ENCODE results near the gene PSMB4.
"Not testable (repeated sequence)": the region's sequence is repeated elsewhere in the genome, so short reads cannot be mapped to it uniquely, and the experiment has no call there.

PSMB4 gene

GRCh38 chr1:151386002-151386401 is 13.4 kb upstream of the PSMB4 start:
- TF ChIP-seq SPI1 (IDR thresholded peaks at IDR 0.05; ENCODE audit: borderline replicate concordance, low read depth) (no peak), REST (IDR thresholded peaks at IDR 0.05; ENCODE audit: insufficient replicate concordance, low read depth) (no peak), CTCF (IDR thresholded peaks at IDR 0.05; ENCODE audit: insufficient read depth, low read length) (no peak), GABPA (IDR thresholded peaks at IDR 0.05; ENCODE audit: low read depth) (no peak), POLR2AphosphoS5 (IDR thresholded peaks at IDR 0.05; ENCODE audit: low read depth) (no peak)
- DNase-seq (ENCODE audit: low read depth in 1 of 2, low spot score in 1 of 2): no peak
- no peak overlapping the region for H3K4me3 ChIP-seq (replicated peaks; ENCODE audit: insufficient read depth, low read length)
- no peak overlapping the region for H3K27ac ChIP-seq (replicated peaks)
- no peaks in the 10 kb centered on the region for H3K27me3 ChIP-seq (ENCODE audit: insufficient read depth, poor library complexity, severe bottlenecking)

GRCh38 chr1:151390221-151391078 is 8.9 kb upstream of the PSMB4 start:
- not testable (repeated sequence) for DNase-seq (ENCODE audit: low read depth in 1 of 2, low spot score in 1 of 2); H3K27me3 ChIP-seq (ENCODE audit: insufficient read depth, poor library complexity, severe bottlenecking); H3K27ac ChIP-seq (replicated peaks); H3K4me3 ChIP-seq (replicated peaks; ENCODE audit: insufficient read depth, low read length)

- no peak overlapping the region for H3K27ac ChIP-seq (replicated peaks)
- DNase-seq (ENCODE audit: low read depth in 1 of 2, low spot score in 1 of 2): no peak
- H3K4me3 ChIP-seq (replicated peaks; ENCODE audit: insufficient read depth, low read length): no peak overlapping the region
- H3K27me3 ChIP-seq (ENCODE audit: insufficient read depth, poor library complexity, severe bottlenecking): no peaks in the 10 kb centered on the region
- TF ChIP-seq POLR2AphosphoS5 (IDR thresholded peaks at IDR 0.05; ENCODE audit: low read depth) (no peak), GABPA (IDR thresholded peaks at IDR 0.05; ENCODE audit: low read depth) (no peak), SPI1 (IDR thresholded peaks at IDR 0.05; ENCODE audit: borderline replicate concordance, low read depth) (no peak), REST (IDR thresholded peaks at IDR 0.05; ENCODE audit: insufficient replicate concordance, low read depth) (no peak), CTCF (IDR thresholded peaks at IDR 0.05; ENCODE audit: insufficient read depth, low read length) (no peak)
Observed at GRCh38 chr1:151391079-151391563, 8.3 kb upstream of the PSMB4 start.

- H3K27ac ChIP-seq (replicated peaks): no peak overlapping the region
- H3K4me3 ChIP-seq (replicated peaks; ENCODE audit: insufficient read depth, low read length): no peak overlapping the region
- TF ChIP-seq POLR2AphosphoS5 (IDR thresholded peaks at IDR 0.05; ENCODE audit: low read depth) (no peak), SPI1 (IDR thresholded peaks at IDR 0.05; ENCODE audit: borderline replicate concordance, low read depth) (no peak), CTCF (IDR thresholded peaks at IDR 0.05; ENCODE audit: insufficient read depth, low read length) (no peak), REST (IDR thresholded peaks at IDR 0.05; ENCODE audit: insufficient replicate concordance, low read depth) (no peak), GABPA (IDR thresholded peaks at IDR 0.05; ENCODE audit: low read depth) (no peak)
- no peaks in the 10 kb centered on the region for H3K27me3 ChIP-seq (ENCODE audit: insufficient read depth, poor library complexity, severe bottlenecking)
- no peak for DNase-seq (ENCODE audit: low read depth in 1 of 2, low spot score in 1 of 2)
Observed at GRCh38 chr1:151393583-151393982, 5.8 kb upstream of the PSMB4 start.

GRCh38 chr1:151396265-151396664 is 3.1 kb upstream of the PSMB4 start:
- H3K4me3 ChIP-seq (replicated peaks; ENCODE audit: insufficient read depth, low read length); H3K27me3 ChIP-seq (ENCODE audit: insufficient read depth, poor library complexity, severe bottlenecking); H3K27ac ChIP-seq (replicated peaks); DNase-seq (ENCODE audit: low read depth in 1 of 2, low spot score in 1 of 2): not testable (repeated sequence)
